HG03342 (cell line): ENCODE data around the gene IRF5.

Experiments
- ATAC-seq: cut with Tn5 transposase; IDR thresholded peaks from one replicate; pipeline ENCODE4 v1.9.1; 2021; ENCODE audit warnings: mild to moderate bottlenecking, moderate library complexity; ENCODE audit not compliant: unreplicated experiment

Gene IRF5

GRCh38 chr7:128937647-128938543 is at the start of gene IRF5:
Gene IRF5, plus strand, starts transcription at chr7:128937927. Its CDS starts 4,155 bp downstream, at chr7:128942082.
- no peak for ATAC-seq

DNA sequence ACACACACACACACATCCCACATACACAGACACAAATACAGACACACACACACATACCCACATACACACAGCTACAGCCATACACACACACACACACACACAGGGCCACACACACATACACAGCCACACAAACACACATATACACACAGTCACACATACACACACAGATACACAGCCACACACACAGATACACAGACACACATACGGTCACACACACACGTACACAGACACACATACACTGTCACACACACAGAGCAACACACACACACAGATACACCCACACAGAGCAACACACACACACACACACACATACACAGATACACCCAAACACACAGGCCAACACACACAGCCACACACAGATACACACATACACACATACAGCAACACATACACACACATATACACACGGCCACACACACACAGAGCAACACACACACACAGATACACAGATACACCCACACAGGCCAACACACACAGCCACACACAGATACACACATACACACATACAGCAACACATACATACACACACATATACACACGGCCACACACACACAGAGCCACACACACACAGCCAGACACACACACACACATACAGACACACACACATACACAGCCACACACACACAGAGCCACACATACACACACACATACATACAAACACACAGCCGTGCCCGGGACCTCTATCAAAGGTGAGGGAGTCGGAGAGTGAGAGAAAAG is 49.5 kb upstream of the IRF5 start:
- no peak for ATAC-seq

- no peak for ATAC-seq
Observed at GRCh38 chr7:128888756-128889095, 49.0 kb upstream of the IRF5 start.

- ATAC-seq, result no peak
Observed at GRCh38 chr7:128889121-128889520, 48.6 kb upstream of the IRF5 start.

DNA sequence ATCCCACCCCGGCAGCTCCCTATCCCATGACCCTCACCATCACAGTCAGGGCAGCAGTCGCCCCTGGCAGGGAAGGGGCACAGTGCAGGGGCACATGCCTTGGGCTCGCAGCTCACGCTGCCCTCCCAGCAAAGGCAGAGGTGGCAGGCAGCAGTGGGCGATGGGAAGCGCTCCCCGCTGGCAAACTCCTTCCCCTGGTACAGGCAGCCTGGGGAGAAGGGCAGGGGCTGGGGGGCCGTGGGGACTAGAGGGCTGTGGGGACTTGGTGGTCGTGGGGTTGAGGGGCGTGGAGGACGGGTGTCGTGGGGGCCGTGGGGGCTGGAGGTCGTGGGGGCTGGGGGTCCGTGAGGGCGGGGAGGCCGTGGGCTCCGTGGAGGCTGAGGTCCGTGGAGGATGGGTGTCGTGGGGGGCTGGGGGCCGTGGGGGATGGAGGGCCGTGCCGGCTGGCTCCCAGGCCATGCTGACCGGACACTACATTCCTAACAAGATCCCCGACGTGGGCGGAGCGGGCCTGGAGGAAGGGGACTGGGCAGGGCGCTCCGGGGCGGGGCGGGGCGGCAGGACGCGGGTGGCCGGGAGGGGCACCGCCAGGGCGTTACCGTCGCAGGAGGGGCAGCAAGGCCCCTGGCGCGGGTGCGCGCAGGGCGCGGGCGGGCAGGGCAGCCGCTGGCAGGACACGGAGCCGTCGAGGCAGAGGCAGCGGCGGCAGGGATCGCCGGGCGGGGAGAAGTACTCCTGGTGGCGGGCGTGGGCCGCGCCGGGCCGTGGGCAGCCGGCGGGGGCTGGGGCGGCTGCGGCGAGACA is 47.2 kb upstream of the IRF5 start:
- ATAC-seq, result no peak

DNA sequence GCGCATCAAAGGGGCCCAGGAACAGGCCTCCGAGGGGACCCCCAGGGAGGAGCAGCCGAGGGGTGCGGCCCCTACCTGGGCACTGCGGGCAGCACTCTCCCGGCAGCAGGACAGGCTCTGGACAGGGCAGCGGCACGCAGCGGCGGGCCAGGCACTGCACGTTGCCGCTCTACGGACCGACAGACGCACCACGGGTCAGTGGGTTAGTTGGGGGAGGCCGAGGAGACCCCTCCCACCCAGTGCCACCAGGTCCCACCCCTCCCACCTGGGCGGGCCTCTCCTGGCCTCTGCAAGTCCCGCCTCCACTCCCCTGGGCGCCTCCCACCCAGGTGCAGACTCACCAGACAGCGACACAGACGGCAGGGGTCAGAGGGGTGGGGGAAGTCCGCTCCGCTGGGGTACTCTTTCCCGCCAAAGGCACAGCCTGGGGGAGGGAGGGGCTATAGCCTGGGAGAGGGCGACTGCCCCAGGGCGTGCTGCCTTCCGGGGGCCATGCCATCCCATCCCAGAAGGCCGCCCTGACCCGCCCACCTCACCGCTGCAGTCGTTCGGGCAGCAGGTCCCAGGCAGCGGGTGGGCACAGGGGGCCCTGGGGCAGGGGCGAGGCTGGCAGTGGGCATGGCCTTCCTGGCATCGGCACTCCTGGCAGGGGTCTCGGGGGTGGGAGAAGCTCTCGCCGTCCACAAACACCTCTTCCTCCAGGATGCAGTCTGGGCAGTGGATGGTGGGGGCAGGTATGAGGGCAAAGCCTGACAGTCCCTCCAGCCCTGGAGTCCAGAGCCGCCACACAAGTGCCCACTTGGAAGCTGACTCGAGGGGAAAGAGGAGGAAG is 46.4 kb upstream of the IRF5 start:
- no peak for ATAC-seq

DNA sequence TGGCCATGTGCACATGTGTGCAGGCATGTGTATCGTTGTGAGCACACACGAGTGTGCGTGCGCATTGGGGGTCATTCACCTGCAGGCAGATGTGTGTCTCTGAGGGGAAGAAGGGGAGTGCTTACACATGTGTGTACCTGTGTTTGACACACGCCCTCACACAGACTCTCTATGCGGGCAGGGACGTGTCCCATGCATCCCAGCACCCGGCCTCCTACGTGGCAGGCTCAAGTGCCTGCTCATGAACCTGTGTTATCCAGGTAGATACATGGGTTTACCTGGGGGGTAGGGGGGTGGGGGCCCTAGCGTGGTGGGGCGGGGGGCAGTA is 45.8 kb upstream of the IRF5 start:
- ATAC-seq, result no peak

GRCh38 chr7:128892521-128893250 is 45.0 kb upstream of the IRF5 start:
- ATAC-seq, result no peak

DNA sequence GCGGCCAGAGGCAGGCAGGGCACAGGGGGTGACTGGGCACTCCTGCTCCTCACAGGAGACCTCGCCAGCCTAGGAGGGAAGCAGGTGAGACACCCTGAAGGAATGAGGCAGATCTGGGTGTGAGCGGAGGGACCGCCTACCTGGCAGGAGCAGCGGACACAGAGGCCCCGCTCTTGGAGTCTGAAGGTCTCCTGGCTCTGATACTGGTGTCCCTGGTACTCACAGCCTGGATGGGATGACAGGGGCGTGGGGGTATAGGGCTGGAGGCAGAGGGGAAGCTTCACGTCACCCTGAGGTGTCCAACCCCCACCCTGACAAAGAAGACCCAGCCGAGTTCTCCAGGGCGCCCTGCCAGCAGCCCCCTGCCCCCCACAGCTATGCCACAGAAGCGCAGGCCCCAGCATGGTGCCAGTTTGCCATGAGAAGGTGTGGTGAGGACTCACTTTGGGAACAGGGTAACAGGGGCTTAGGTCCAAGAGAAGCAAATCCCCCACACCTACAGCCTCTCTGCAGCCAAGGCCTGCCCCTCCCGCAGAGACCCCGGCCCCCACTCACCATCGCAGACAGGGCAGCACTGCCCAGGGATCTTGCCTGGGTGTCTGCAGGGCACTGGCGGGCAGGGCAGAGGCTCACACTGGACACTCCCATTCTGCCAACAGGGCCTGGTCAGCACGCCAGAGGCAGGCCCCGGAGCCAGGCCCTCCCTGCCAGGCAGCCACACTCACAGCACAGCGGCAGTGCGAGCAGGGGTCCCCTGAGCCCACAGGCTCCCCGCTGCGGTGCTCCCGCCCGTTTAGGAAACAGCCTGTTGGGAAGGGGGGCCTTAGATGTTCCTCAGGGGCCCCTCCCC is 44.3 kb upstream of the IRF5 start:
- ATAC-seq, result no peak

DNA sequence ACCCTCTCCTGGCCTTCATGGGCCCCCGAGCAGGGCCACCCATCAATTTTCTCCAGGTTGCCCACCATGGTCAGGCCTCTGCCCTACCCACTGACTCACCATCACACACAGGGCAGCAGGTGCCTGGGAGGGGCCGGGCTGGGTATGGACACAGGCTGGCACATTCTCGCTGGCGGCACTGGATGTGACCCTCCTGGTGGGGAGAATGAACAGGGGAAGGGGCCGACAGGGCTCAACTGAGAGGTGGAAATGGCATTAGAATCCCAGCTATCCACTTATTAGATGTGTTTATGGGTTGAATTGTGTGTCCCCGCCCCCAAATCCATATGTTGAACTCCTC is 43.7 kb upstream of the IRF5 start:
- no peak for ATAC-seq

DNA sequence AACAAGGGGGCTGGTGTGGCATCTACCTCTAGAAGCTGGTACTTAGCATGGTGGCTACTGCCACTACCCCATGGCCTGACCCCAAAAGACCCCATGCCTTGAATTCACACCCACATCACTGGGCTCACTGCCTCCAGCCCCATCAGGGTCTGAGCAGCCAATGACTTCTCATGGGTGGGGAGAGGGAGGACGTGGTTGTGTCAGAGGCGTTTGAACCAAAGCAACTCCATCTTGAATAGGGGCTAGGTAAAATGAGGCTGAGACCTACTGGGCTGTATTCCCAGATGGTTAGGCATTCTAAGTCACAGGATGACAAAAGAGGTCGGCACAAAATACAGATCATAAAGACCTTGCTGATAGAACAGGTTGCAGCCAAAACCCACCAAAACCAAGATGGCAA is 42.4 kb upstream of the IRF5 start:
- ATAC-seq, result no peak

DNA sequence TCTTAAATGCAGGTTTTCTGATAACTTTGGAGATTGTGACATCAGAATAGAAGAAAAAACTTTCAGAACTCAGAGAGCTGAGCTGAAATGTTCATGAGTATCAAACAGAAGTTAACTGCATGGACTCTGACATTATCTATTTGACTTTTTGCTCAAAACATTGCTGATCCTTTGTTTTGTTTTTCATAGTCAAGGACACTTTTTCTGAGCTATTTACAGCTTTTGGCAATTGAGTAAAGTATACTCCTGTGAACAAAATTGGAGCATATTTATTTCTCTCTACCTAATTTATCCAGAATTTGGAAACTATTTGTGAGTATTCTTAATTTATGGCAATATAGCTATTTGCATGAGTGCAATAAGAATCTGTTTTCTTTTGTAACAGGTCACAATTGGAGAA is 38.3 kb upstream of the IRF5 start:
- no peak for ATAC-seq

- ATAC-seq, result no peak
Observed at GRCh38 chr7:128900237-128900636, 37.5 kb upstream of the IRF5 start.

DNA sequence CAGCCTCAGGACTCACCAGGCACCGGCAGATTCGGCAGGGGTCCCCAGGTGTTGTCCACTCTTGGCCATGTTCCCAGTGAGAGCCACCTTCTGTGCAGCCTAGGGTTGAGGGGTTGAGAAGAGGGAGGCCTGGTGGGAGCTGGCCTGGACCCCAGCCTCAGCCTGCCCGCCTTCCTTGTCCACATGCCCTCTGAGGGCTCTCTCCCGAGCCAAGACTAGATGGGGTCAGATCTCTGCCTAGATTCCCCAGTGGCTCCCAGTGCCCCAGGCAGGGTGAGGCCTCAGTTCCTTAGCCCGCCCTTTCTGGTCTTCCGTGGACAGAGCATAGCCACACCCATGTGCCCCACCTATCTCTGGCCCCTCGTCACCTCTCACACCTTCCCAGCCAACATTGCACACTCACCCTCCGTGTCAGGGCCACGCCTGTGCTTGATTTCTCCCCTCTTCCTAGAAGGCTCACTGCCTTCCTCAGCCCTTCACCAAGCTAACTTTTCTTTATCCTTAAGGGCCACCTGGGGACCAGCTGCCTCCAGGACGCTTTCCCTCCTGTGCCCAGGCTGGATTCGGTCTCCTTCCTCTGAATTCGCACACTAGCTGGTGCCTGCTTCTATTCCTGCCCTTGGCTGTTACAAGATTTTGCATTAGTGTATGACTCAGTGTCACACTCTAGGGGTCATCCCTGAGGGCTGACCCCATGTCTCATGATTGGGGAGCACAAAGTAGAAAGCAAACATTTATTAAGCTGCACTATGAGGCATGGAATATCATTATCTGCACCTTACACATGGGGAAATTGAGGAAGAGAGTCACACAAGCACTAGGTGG is 34.8 kb upstream of the IRF5 start:
- ATAC-seq, result no peak

DNA sequence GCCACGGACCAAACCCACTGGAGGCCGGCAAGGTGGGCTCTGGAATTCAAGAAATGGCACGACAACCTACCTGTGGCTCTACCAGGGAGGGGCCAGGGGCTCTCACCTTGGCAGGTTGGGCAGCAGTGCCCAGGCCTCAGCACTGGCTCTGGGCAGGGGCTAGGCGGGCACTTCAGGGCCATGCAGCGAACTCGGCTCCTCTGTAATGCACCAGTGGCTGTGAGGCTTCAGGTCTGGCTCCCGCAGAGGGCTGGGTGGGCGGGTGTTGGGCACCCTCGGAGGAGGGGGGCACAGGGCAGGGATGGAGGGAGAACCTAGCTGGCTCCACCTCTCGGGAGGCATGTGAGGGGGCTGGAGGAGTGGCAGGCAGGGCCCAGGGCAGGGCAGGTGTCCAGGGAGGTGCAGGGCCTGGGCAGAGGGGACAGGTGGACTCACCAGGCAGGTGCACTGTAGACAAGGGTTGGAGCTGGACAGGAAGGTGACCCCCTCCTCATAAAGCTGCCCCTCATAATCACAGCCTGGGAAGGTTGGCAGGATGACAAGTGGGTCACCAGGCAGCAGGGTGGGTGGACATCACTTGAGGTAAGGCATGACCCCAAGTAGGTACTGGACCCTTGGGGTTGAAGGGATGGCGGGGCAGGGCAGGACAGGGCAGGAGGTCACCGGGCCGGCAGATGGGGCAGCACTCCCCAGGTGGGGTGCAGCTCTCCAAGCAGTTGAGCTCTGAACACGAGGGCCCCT is 33.9 kb upstream of the IRF5 start:
- ATAC-seq, result no peak

- no peak for ATAC-seq
Observed at GRCh38 chr7:128904381-128905197, 33.1 kb upstream of the IRF5 start.
